ENCODE measurements around the gene ZNF740.
"Not testable (repeated sequence)": the region's sequence is repeated elsewhere in the genome, so short reads cannot be mapped to it uniquely, and the experiment has no call there.

ZNF740 gene

GRCh38 chr12:53161119-53161911 is 19.2 kb upstream of the ZNF740 start:
- Histone ChIP-seq H3K4me1 (ENCODE audit: insufficient read depth, low read length) (no peaks in the 10 kb centered on the region), H3K9me3 (ENCODE audit: low read length) (no peaks in the 10 kb centered on the region), H2AFZ (ENCODE audit: low read depth, low read length) (no peak overlapping the region), H3K4me3 (ENCODE audit: low read length) (no peak overlapping the region), H3K27me3 (ENCODE audit: insufficient read depth, low read length) (no peaks in the 10 kb centered on the region), H3K36me3 (ENCODE audit: insufficient read depth, low read length) (no peaks in the 10 kb centered on the region)

DNA sequence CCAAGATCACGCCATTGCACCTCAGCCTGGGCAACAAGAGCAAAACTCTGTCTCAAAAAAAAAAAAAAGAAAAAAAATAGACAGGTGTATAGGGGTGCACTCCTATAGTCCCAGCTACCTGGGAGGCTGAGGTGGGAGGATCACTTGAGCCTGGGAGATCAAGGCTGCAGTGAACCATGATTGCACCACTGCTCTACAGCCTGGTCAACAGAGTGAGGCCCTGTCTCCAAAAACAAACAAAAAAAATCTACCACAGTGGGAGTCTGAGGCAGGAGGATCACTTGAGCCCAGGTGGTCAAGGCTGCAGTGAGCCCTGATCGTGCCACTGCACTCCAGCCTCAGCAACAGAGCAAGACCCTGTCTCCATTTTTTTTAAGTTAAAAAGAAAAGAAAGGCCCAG is 17.5 kb upstream of the ZNF740 start:
- H3K4me1 ChIP-seq (ENCODE audit: insufficient read depth, low read length); H3K4me3 ChIP-seq (ENCODE audit: low read length); H3K9me3 ChIP-seq (ENCODE audit: low read length); H3K27me3 ChIP-seq (ENCODE audit: insufficient read depth, low read length); H3K36me3 ChIP-seq (ENCODE audit: insufficient read depth, low read length); H2AFZ ChIP-seq (ENCODE audit: low read depth, low read length): not testable (repeated sequence)

GRCh38 chr12:53166837-53167236 is 13.7 kb upstream of the ZNF740 start:
- Histone ChIP-seq H2AFZ (ENCODE audit: low read depth, low read length) (no peak overlapping the region), H3K36me3 (ENCODE audit: insufficient read depth, low read length) (peaks cover 3% of the 10 kb centered on the region), H3K4me3 (ENCODE audit: low read length) (no peak overlapping the region), H3K9me3 (ENCODE audit: low read length) (no peaks in the 10 kb centered on the region), H3K4me1 (ENCODE audit: insufficient read depth, low read length) (no peaks in the 10 kb centered on the region), H3K27me3 (ENCODE audit: insufficient read depth, low read length) (no peaks in the 10 kb centered on the region)

DNA sequence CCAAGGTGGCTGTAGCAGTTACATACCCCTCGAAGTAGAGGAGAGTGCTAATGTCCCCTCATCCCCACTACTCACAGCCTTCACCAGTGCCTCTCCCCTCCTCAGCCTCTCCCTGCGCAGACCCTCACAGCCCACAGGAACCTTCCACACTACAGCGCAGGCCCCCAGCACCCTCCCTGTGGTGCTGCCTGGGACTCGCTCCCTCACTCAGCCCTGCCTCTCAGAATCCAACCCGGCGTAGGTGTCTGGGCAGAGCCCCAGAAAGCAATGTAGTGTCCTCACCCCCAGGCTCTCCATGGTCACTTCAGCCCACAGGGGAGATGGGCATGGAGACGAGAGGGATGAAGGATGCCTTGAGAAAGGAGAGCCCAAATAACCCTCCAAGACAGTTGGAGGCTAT is 10.9 kb upstream of the ZNF740 start:
- no peak overlapping the region for H3K4me3 ChIP-seq (ENCODE audit: low read length)
- no peaks in the 10 kb centered on the region for H3K27me3 ChIP-seq (ENCODE audit: insufficient read depth, low read length)
- no peak overlapping the region for H2AFZ ChIP-seq (ENCODE audit: low read depth, low read length)
- peaks cover 3% of the 10 kb centered on the region for H3K36me3 ChIP-seq (ENCODE audit: insufficient read depth, low read length)
- no peaks in the 10 kb centered on the region for H3K4me1 ChIP-seq (ENCODE audit: insufficient read depth, low read length)
- H3K9me3 ChIP-seq (ENCODE audit: low read length) = no peaks in the 10 kb centered on the region

DNA sequence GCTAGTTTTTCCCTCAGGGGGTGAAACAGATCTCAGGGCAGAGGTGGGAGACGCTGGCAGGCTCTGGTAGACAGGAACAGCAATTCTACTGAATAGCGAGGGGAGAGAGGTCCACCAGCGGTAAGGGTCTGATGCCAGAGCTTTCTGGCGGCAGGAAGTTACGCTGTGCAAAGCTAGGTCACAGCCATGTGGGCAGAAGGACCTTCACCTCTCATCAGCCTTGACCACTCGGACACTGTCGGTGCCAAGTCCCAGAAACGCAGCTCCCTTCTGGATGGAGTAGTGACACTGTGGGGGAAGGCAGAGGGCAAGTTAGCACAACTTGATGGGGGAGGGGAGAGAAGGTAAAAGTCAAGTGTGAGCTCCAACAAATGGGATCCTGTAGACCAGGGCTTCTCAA is 10.3 kb upstream of the ZNF740 start:
- peaks cover 5% of the 10 kb centered on the region for H3K4me1 ChIP-seq (ENCODE audit: insufficient read depth, low read length)

DNA sequence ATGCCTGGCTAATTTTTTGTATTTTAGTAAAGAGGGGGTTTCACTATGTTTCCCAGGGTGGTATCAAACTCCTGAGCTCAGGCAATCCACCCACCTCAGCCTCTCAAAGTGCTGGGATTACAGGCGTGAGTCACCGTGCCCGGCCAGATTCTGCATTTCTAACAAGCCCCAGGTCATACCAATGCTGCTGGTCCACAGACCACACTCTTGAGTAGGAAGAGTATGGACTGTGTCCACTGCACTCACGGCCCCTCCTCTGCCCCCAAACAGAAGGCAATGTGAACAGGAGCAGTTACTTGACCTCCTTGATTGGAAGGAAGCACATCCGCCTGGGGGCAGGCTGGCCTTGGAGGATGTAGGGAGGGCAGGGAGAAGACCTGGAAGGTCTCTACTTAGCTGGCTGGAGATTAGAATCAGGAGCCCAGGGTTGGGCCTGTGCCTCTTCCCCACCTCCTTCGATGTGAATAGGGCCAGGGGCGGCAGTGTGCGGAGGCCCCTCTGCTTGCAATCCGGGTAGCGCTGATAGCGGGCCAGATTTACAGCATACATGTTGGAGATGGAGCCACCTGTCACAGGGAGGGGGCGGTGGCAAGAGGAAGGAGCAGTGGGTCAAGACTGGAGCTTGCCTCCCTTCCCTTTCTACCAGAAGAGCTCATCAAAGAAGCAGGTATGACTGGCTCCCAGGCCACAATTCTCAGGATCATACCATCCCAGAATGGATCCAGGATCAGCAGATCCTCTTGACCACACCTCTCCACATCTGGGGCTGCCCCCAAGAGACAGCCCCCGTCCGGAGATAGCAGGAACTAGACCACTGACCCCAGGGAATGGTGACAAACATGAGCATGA is 9.4 kb upstream of the ZNF740 start:
- Histone ChIP-seq H3K9me3 (ENCODE audit: low read length) (no peaks in the 10 kb centered on the region), H3K36me3 (ENCODE audit: insufficient read depth, low read length) (peaks cover 3% of the 10 kb centered on the region), H2AFZ (ENCODE audit: low read depth, low read length) (no peak overlapping the region)

More for the DNA sequence above, 10.3 kb upstream of the ZNF740 start:
- Histone ChIP-seq H3K9me3 (ENCODE audit: low read length) (no peaks in the 10 kb centered on the region), H3K36me3 (ENCODE audit: insufficient read depth, low read length) (peaks cover 3% of the 10 kb centered on the region), H3K27me3 (ENCODE audit: insufficient read depth, low read length) (no peaks in the 10 kb centered on the region), H3K4me3 (ENCODE audit: low read length) (no peak overlapping the region), H2AFZ (ENCODE audit: low read depth, low read length) (no peak overlapping the region)

DNA sequence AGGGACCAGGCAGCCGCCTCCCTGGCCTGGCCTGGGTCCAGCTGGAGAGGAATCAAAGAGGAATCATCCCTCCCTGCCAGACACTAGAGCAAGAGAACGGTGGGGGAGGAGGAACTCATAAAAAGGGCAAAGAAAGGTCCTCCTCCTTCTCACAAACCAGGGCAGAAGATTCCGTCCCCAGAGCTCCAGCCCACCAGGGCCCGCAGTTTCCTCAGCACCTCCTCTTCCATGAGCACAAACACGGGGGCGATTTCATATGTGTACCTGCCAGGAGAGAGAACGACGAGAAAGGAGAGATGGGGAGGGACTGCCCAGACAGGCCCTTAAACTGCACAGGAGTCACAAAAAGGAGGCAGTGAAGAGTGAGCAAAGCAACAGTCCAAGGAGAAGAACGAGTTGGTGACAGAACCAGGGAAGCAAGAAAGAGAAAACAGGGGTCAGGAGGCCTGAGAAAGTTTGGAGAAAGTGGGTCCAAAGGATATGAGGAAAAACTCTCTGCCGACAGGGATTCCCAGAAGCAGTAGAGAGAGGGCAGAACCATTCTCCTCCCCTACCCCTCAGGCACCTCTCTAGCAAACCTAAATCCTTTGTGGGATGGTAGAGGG is 8.7 kb upstream of the ZNF740 start:
- Histone ChIP-seq H3K4me1 (ENCODE audit: insufficient read depth, low read length) (peaks cover 9% of the 10 kb centered on the region), H3K27me3 (ENCODE audit: insufficient read depth, low read length) (no peaks in the 10 kb centered on the region), H3K36me3 (ENCODE audit: insufficient read depth, low read length) (peaks cover 3% of the 10 kb centered on the region), H3K9me3 (ENCODE audit: low read length) (no peaks in the 10 kb centered on the region), H2AFZ (ENCODE audit: low read depth, low read length) (no peak overlapping the region), H3K4me3 (ENCODE audit: low read length) (no peak overlapping the region)

More for the DNA sequence above, 9.4 kb upstream of the ZNF740 start:
- no peak overlapping the region for H3K4me3 ChIP-seq (ENCODE audit: low read length)
- no peaks in the 10 kb centered on the region for H3K27me3 ChIP-seq (ENCODE audit: insufficient read depth, low read length)
- peaks cover 9% of the 10 kb centered on the region for H3K4me1 ChIP-seq (ENCODE audit: insufficient read depth, low read length)

- peaks cover 9% of the 10 kb centered on the region for H3K4me1 ChIP-seq (ENCODE audit: insufficient read depth, low read length)
- peaks cover 3% of the 10 kb centered on the region for H3K36me3 ChIP-seq (ENCODE audit: insufficient read depth, low read length)
- no peaks in the 10 kb centered on the region for H3K9me3 ChIP-seq (ENCODE audit: low read length)
- H3K27me3 ChIP-seq (ENCODE audit: insufficient read depth, low read length) = no peaks in the 10 kb centered on the region
- H3K4me3 ChIP-seq (ENCODE audit: low read length) = no peak overlapping the region
- H2AFZ ChIP-seq (ENCODE audit: low read depth, low read length) = no peak overlapping the region
These were observed 8.2 kb upstream of the ZNF740 start for GRCh38 chr12:53172352-53172751.

DNA sequence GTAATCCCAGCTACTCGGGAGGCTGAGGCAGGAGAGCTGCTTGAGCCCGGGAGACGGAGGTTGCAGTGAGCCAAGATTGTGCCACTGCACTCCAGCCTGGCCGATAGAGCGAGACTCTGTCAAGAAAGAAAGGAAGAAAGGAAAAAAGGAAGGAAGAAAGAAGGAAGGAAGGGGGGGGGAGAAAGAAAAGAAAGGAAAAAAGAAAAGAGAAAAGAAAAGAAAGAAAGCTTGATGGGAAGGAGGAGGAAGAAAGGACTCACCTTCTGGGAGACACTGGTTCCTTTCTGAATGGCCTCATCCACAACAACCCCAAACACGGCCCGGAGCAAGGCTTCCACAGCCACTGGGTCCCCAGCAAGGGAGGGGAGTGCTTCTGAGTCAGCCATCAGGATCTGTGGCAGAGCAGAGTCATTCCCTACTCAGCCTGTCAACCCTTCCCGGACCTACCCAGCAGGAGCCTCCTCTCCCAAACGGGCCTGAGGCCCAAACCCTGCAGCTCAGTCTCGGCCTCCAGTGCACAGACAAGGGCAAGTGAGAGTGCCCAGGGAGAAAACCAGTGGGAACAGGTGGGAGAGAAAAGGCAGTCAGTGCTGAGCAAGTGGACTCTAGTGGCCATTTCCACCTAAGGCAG is 7.3 kb upstream of the ZNF740 start:
- no peak overlapping the region for H3K4me3 ChIP-seq (ENCODE audit: low read length)
- peaks cover 9% of the 10 kb centered on the region for H3K4me1 ChIP-seq (ENCODE audit: insufficient read depth, low read length)
- H3K9me3 ChIP-seq (ENCODE audit: low read length) = no peaks in the 10 kb centered on the region
- H2AFZ ChIP-seq (ENCODE audit: low read depth, low read length) = no peak overlapping the region
- no peaks in the 10 kb centered on the region for H3K27me3 ChIP-seq (ENCODE audit: insufficient read depth, low read length)
- peaks cover 3% of the 10 kb centered on the region for H3K36me3 ChIP-seq (ENCODE audit: insufficient read depth, low read length)

- Histone ChIP-seq H2AFZ (ENCODE audit: low read depth, low read length) (no peak overlapping the region), H3K36me3 (ENCODE audit: insufficient read depth, low read length) (peaks cover 3% of the 10 kb centered on the region), H3K27me3 (ENCODE audit: insufficient read depth, low read length) (no peaks in the 10 kb centered on the region), H3K4me3 (ENCODE audit: low read length) (no peak overlapping the region), H3K9me3 (ENCODE audit: low read length) (no peaks in the 10 kb centered on the region), H3K4me1 (ENCODE audit: insufficient read depth, low read length) (peaks cover 9% of the 10 kb centered on the region)
These were observed 5.5 kb upstream of the ZNF740 start for GRCh38 chr12:53174881-53175491.

GRCh38 chr12:53176750-53177149 is 3.8 kb upstream of the ZNF740 start:
- Histone ChIP-seq H3K27me3 (ENCODE audit: insufficient read depth, low read length) (no peaks in the 10 kb centered on the region), H3K36me3 (ENCODE audit: insufficient read depth, low read length) (peaks cover 1% of the 10 kb centered on the region), H3K4me3 (ENCODE audit: low read length) (no peak overlapping the region), H3K4me1 (ENCODE audit: insufficient read depth, low read length) (peaks cover 16% of the 10 kb centered on the region), H2AFZ (ENCODE audit: low read depth, low read length) (no peak overlapping the region), H3K9me3 (ENCODE audit: low read length) (no peaks in the 10 kb centered on the region)

GRCh38 chr12:53177447-53177846 is 3.1 kb upstream of the ZNF740 start:
- not testable (repeated sequence) for H3K9me3 ChIP-seq (ENCODE audit: low read length); H3K27me3 ChIP-seq (ENCODE audit: insufficient read depth, low read length); H3K36me3 ChIP-seq (ENCODE audit: insufficient read depth, low read length); H3K4me3 ChIP-seq (ENCODE audit: low read length); H2AFZ ChIP-seq (ENCODE audit: low read depth, low read length)
- peaks cover 23% of the 10 kb centered on the region for H3K4me1 ChIP-seq (ENCODE audit: insufficient read depth, low read length)
